Middle frontal gyrus (tissue), 1 donor: ENCODE results near the gene FRMD4A.
"Not testable (repeated sequence)": the region's sequence is repeated elsewhere in the genome, so short reads cannot be mapped to it uniquely, and the experiment has no call there.

Source experiments
- DNase-seq: peaks from one replicate; pipeline ENCODE4 v3.0.0-alpha.2; 2015; ENCODE audit warnings: low spot score; ENCODE audit errors: extremely low spot score

The FRMD4A gene

DNA sequence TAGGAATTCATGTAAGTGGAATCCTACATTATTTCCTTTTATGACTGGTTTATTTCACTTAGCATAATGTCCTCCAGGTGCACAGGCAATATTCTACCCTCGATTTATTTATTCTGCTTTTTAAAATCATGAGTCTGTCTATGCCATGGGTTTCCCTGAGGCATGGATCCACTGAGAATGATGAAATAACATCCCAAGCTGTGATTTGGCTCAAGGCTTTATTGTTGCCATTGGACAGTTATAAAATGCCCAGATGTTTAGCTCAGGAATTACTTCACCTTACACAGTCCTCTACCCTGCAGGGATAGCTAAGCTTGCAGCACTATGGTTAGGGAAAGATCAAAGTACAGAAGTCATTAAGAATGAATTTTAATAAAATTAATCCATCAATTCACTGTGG is 219.5 kb downstream of the FRMD4A start:
- DNase-seq, result no peak

DNA sequence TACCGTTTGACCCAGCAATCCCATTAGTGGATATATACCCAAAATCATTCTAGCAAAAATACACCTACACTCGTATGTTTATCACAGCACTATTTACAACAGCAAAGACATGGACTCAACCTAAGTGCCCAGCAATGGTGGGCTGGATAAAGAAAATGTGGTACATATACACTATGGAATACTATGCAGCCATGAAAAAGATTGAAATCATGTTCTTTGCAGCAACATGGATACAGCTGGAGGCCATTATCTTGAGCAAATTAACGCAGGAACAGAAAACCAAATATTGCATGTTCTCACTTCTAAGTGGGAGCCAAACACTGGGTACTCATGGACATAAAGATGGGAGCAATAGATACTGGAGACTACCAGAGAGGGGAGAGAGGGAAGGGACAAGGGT is 223.9 kb downstream of the FRMD4A start:
- DNase-seq, result no peak

DNA sequence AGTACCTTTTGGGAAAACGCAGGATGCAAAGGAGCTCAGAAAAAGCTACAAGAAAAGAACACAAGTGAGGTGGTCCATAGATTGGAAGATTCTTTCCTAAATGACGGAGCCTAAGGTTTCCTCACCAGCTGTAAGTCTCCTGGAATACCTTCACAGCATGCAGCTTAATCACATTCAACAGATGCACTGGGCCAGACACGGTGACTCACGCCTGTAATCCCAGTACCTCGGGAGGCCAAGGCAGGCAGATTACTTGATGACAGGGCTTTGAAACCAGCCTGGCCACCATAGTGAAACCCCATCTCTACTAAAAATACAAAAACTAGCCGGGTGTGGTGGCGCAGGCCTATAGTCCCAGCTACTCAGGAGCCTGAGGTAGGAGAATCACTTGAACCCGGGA is 228.7 kb downstream of the FRMD4A start:
- DNase-seq, result no peak

DNA sequence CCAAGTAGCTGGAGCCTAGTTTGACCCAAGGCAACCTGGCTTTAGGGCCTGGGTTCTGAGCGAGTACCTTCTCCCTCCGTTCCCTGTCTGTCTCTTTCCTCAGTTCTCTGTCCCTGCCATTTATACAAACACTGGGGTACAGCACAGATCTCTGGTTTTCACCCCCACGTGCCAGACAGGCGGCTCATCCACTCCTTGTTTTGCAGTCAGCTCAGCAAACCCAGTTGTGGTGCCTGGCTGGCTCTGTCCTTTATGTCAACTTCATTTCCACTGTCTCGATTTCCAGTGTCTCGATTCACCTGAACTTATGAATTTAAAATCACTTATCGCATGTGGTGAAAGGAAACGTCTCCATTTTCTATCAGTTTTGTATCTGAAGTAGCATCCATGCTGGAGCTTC is 230.8 kb downstream of the FRMD4A start:
- DNase-seq, result no peak

DNA sequence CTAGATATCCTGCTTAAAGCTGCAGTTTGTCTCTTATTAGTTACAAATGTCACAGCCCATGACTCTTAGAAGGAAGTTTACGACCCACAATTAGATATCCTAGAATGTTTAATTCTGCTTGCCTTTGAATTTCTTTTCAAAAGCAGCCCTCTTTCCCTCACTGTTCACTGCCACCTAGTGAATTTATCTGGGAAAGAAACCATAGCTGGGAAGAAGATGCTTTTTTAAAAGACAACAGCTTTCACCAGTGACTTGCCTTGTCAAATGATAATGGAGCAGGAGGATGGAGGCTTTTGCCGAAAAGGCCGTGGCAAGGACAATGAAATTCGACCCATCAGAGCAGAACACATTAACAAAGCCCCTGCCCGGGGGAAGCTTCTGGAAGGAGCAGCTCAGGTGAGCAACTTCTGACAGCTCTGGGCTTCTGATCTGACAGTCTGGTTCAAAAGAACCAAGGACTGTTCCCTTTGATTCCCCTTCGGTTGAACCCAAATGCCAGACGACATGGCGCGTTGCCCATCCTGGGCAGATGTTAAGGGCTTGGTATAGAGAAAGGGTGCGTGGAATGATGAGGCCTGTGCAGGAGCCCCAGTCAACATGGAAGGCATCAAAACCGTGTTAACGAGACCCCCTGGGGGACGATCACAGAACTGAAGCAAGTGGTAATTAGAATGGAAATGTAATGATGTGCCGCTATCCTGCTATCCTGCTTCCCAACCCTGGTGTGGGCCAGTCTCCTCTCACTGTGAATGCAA is 236.8 kb downstream of the FRMD4A start:
- DNase-seq, result no peak

DNA sequence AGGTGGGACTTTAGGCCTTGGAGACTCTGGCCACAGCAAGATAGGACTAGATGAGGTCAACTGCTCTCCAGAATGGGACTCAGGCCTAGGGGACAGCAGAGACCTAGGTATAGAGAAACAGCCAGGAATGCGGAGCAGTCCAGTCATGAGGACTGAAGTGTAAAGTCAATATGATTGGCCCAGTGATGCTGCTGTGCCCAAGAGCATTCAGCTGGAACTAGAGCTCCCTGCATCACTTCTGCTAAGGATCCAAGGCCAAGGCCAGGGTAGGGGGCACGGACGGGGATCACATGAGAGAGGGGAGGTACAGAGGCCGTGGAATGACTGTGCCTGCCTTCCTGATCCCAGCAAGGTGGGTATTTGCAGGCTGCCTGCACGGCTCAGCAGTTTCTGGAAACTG is 237.9 kb downstream of the FRMD4A start:
- no peak for DNase-seq

DNA sequence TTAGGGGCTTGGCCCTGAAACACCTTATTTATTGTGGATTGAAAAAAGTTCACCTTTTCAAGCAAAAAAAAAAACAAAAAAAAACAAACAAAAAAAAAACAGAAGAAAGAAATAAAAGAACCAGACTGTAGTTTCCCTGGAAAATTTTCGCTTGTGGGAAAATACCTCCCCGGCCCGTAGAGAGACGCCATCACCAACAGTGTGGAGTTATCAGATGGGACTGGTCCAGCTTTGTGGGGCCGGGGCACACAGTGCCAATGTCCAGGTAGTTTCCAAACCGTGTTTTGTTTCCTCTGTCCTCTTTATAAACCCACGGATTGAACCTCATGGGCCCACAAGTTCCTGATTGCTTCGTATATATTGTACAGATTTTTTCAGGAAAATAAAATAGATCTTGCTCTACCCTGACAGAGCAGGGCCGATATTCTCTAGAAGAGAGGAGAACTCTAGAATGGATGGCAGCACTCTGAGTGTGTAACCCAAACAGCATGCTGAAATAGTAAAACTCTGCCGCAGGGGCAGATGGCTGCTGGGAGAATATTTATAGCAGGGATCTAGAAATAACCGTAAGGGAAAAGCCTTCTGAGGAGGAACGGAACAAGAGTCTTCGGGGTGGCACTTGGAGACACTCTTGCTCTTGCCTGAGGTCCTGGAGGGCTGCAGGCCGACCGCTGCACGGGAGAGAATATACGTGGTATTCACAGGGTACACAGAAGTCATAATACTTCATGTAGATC is 241.0 kb downstream of the FRMD4A start:
- DNase-seq, result no peak

DNA sequence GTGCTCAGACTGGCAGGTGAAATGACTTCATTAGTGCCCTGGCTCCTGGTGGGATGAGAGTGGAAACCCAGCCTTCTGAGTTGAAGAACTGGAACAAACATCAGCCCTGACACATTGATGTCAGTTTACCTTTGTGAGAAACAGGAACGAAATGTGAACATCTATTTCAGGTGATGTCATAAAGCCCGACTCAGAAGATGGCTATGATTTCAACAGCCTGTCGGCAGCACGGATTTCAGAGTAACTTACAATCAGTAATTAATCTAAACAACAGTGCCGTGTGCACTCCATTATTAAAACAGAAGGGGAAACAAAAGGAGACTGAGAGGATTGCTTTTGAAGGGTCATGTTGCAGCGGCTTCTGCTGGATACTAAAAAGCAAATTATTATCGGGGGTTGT is 243.2 kb downstream of the FRMD4A start:
- no peak for DNase-seq

DNA sequence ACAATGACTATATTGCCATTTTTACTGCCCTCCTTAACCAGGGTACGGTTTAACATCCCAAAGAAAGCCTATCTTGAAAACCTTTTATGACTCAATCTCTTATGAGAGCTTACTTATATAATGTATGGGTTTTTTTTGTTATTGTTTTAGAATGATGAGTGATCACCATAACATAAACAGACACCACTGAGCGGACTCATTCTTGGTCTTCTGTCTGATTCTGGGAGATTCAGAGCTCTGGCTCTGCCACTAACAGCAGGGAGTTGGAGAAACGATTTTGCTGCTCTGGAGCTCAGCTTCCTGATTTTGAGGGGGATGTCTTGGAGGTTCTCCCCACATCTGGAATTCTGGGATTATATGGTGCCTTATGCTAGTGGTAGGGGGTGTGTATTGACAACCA is 244.1 kb downstream of the FRMD4A start:
- no peak for DNase-seq

DNA sequence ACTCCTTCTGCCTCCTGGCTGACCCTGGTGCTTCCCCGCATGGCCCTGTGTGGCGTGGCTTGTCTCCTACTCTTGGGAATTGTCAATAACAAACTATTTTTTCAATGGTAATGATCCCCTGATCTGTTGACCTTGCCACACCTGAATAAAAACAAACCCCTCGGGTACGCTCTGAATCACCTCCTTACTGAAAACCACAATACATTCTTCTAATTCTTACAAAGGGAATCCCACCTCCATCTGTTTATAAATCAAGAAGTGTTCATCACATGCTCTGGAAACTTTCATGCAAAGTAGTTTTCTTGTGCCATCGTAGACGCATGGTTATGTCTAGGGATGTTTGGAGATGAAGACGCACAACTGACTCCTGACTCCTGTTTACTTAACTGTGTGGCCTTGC is 245.8 kb downstream of the FRMD4A start:
- DNase-seq, result no peak

DNA sequence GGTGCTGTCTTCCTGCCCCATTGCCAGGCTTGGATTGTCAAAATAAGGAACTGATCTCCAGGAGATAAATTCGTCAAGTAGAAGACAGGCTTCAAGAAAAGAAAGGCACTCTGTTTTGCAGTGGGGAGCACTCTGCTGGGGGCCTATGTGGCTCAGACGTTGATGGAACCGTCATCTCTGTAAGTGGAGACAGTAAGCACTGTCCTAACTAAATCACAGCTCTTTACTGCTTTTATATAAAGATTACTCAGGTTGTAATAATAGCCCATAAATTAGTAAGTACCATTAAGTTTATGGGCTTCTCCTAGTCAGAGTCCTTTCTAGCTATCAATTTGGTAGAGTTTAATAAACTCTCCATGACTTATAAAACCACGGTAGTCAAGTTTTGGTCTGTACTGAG is 249.9 kb downstream of the FRMD4A start:
- no peak for DNase-seq

DNA sequence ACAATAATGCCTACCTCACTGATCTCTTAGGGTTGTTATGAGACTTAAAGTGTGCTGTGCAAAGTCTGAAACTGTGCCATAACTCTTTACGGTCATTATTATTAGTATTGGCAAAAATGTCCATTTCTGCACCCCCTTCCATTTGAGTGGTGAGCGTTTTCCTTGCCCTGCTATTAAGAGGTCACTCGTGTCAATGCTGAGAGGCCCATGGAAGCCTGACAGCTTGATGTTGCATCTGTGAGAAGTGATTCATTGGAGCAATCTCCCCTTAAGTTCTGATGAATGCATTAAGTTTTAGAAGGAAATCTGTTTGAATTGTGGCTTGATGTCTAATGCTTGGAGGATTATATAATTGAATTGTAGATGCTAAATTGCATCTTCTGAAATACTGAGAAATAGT is 253.3 kb downstream of the FRMD4A start:
- no peak for DNase-seq

DNA sequence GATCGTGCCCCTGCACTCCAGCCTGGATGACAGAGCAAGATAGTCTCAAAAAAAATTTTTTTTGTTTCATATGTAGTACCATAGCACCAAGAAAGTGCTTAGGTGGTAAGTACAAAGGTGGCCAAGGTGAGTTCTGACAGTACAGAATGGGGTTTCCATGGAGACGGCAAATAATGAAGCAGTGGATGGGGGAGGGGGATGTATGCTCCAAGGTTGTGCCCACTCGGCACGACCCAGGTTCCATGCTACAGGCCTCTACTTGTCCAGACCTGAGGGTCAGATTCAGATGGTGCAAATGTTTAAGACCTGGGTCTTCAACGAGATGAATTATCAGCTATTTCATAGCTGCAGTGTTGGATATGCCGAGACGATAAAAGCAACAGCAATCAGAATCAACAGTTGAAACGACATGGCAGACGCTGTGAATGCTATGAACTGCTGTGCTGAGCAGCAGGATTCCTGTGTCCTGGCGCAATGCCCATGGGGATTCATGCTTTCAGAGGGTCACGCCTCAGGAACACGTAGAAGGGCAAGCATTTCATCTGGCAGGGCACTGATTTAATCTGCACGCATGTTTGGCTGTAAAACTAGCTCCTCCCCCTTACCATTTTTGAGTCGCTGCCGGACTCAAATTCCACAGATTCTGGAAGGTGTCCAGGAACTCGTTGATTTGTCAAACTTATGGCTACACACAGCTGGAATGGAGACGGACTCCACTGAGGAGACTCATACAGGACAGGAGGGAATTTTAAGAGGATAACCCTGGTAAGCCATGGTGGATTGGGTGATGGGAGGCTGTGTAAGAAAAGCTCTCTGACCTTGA is 256.5 kb downstream of the FRMD4A start:
- DNase-seq, result no peak

DNA sequence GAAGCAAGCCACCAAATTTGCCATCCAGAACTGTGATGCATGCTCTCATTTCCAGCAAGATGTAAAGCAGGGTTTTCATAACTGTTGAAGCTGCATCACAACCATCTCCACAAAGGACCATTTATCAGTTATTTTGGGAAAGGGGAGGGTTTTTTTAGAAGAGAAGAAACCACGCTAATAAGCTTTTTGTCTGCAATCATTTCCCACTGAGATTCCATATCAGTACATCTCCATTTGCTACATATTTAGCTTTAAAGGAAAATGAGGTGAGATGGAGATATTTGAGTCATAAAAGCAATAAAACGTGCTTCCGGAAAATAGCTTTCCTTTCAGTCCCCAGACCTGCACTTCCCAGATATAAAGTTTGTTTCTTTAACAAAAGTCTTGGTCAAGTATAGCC is 258.2 kb downstream of the FRMD4A start:
- no peak for DNase-seq

DNA sequence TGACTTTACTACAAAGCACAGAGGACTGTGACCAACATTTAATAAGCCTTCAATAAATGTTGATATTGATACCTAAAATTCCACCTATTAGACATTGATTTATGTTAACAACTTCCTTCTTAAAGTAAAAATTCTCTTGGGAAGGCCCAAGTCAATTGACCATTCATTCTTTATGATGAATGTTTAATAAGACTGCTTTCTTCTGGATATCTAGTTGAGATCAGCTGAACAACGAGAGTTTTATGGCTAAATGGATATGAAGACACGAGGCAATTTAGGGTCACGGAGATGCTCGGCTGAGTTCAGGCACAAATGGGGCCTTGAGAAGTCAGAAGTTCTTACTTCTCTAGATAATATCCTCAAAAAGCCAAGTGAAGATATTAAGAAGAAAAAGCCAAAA is 258.8 kb downstream of the FRMD4A start:
- DNase-seq, result no peak

DNA sequence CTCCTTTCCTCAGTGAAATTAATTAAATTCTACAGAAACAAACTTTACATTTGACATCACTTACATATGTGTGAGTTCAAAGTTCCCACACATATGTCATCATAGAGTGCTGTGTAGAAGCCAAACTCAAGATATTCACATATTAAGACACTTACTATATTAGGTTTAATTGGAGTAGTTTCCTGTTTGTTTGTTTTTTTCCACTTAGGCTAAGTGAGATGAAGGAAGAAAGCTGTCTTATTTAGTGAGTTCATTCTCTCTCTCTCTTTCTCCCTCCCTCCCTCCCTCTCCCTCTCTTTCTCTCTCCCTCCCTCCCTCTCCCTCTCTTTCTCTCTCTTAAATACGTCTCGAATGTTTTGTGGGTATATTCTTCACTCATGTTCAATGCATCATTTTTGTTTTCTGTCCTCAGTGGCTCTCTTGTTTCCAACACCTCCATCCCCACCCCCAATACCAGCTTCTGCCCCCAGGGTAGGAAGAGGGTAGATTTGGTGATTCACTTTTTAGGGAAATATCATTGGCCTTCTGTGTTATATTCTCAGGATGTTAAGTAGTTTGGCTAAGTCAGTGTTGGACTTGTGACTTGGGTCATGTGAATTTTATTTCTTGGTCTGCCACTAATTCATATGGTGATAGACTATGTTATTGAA is 262.0 kb downstream of the FRMD4A start:
- DNase-seq, result no peak

DNA sequence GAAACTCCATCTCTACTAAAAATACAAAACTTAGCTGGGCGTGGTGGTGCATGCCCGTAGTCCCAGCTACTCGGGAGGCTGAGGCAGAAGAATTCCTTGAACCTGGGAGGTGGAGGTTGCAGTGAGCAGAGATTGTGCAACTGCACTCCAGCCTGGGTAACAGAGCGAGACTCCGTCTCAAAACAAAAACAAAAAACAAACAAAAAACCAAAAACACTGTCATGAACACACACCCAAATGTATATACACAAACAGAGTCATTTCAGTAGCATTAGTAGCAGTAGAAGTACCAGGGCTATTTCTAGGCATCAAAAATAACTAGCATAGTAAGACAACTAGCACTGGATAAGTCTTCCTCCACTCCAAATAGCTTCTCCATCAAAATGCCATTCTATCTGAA is 263.1 kb downstream of the FRMD4A start:
- DNase-seq, result not testable (repeated sequence)

DNA sequence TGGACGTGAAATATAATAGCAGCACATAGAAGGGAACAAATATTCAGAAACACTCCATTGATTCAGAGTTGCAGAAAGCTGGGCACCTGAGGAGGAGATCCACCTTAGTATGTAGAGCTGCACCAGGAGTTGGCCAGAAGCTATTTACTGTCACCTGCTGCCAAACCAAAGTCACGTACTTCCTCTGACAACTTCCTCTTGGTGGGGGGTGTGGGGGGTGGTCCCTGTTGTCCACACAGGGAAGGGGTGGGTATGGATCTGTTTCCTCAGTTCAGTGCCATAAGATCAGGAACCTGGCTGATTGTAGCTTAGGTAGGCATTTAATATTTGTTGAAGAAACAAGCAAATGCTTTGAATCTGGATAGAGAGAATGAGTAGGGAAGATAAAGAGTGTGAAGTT is 264.6 kb downstream of the FRMD4A start:
- no peak for DNase-seq

DNA sequence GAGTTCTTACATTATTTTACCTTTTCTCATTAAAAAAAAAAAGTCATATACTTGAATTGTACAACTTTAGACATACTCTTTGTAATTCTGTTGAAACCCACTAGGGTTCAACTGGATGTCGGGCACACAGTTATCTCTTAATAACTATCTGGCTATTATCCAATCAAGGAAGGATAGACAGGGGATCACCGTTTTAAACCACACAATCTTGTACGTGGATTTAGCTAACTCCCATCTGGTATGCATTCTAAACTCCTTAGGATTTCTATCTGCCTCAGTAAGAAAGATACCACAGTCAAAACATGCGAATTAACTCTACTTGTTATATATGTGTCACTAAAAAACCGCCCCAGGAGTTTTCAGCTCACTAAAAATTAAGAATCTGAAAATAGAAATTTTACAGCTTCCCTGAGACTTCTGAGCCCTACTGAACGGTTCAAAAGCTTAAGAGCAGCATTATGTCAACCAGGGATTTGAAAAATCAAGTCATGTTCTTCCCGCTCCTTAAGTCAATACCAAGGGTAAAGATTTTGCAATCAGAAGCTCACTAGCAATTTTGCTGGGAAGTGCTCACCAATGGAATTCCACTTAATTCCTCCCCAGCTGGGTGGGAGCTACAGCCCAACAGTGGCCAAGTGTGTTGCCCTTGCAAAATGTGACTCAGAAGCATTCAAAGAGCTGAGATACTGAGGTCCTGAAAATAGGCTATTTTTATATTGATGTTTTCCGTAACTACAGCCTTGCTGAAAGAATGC is 267.0 kb downstream of the FRMD4A start:
- DNase-seq, result no peak

DNA sequence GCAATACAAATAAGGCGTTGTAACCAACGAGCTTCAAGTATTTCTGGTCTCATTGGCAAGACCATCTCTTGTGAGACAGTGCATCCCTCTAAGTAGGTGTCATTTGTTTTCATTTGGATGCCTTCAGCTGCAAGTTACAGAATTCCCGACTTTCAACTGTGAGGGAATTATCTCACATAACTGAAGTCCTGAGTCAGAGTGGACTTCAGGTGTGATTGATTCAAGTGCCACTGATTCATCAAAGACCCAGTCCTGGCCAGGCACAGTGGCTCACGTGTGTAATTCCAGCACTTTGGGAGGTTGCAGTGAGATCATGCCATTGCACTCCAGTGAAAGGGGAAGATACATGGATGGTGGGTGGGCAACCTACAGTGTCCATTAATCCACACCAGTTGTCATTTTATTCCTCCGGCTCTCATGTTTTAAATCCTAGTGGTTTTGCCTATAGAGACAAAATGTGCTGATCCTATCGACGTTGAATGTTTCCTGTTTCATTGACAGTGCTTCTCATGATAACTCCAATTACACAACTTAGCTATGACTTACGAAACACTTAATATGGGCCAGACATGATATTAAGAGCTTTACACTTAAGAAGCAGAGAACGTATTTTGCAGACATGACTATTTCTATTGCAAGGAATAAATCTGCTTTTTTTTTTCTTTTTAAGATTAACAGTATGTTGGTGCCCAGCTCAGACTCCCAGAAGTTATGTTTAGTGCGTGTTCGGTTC is 268.0 kb downstream of the FRMD4A start:
- no peak for DNase-seq
